HG03469 (cell line): ENCODE data around the gene RAB22A.

Source experiments
- ATAC-seq: cut with Tn5 transposase; IDR thresholded peaks from one replicate; pipeline ENCODE4 v1.9.1; 2021; ENCODE audit warnings: mild to moderate bottlenecking, moderate library complexity, moderate number of reproducible peaks; ENCODE audit not compliant: unreplicated experiment

Gene RAB22A

GRCh38 chr20:58300321-58300720 is 9.2 kb upstream of the RAB22A start:
- no peak for ATAC-seq

GRCh38 chr20:58303547-58303946 is 6.0 kb upstream of the RAB22A start:
- no peak for ATAC-seq

GRCh38 chr20:58305061-58305460 is 4.5 kb upstream of the RAB22A start:
- no peak for ATAC-seq

- ATAC-seq, result no peak
Observed at GRCh38 chr20:58306421-58307261, 2.9 kb upstream of the RAB22A start.

GRCh38 chr20:58307270-58307669 is 2.2 kb upstream of the RAB22A start:
- no peak for ATAC-seq

GRCh38 chr20:58308290-58308679 is 1.2 kb upstream of the RAB22A start:
- no peak for ATAC-seq

GRCh38 chr20:58308680-58309527 is 611 bp upstream of the RAB22A start:
- peak; percentile 19 for ATAC-seq

- no peak for ATAC-seq
Observed at GRCh38 chr20:58310291-58310782, 822 bp downstream of the RAB22A start.

GRCh38 chr20:58312836-58313235 is 3.3 kb downstream of the RAB22A start:
- no peak for ATAC-seq

- no peak for ATAC-seq
Observed at GRCh38 chr20:58313396-58313795, 3.9 kb downstream of the RAB22A start.

GRCh38 chr20:58321205-58321604 is 11.7 kb downstream of the RAB22A start:
- ATAC-seq, result no peak

GRCh38 chr20:58322083-58322482 is 12.6 kb downstream of the RAB22A start:
- ATAC-seq, result no peak

GRCh38 chr20:58325912-58326311 is 16.4 kb downstream of the RAB22A start:
- no peak for ATAC-seq

- ATAC-seq, result no peak
Observed at GRCh38 chr20:58327211-58327610, 17.7 kb downstream of the RAB22A start.

- no peak for ATAC-seq
Observed at GRCh38 chr20:58328836-58329235, 19.3 kb downstream of the RAB22A start.

- no peak for ATAC-seq
Observed at GRCh38 chr20:58329711-58330110, 20.2 kb downstream of the RAB22A start.

- no peak for ATAC-seq
Observed at GRCh38 chr20:58330249-58330648, 20.7 kb downstream of the RAB22A start.

GRCh38 chr20:58330687-58331086 is 21.2 kb downstream of the RAB22A start:
- ATAC-seq, result no peak

- ATAC-seq, result no peak
Observed at GRCh38 chr20:58331961-58332551, 22.5 kb downstream of the RAB22A start.

- no peak for ATAC-seq
Observed at GRCh38 chr20:58339741-58340140, 30.2 kb downstream of the RAB22A start.

GRCh38 chr20:58340151-58340550 is 30.6 kb downstream of the RAB22A start:
- ATAC-seq, result no peak
